Stomach smooth muscle (tissue), 2 donors: ENCODE data around the gene C19orf12.

Experiments
- H3K27ac ChIP-seq: one replicate; pipeline ENCODE4 v1.7.0; 2013; ENCODE audit warnings: mild to moderate bottlenecking, low read length, inconsistent platforms
- H3K27me3 ChIP-seq, 2 donors: one replicate each; pipeline ENCODE4 v1.7.0; 2013; ENCODE audit warnings: low read length in 2 of 2; ENCODE audit not compliant: insufficient read depth in 2 of 2, control insufficient read depth in 1 of 2
- H3K36me3 ChIP-seq, 2 donors: one replicate each; pipeline ENCODE4 v1.7.0; 2013; ENCODE audit warnings: low read length in 2 of 2; ENCODE audit not compliant: control insufficient read depth in 2 of 2, insufficient read depth in 2 of 2
- H3K4me1 ChIP-seq: one replicate; pipeline ENCODE4 v1.7.0; 2013; ENCODE audit warnings: low read length; ENCODE audit not compliant: control insufficient read depth, insufficient read depth
- H3K4me3 ChIP-seq, 2 donors: one replicate each; pipeline ENCODE4 v1.7.0; 2013; ENCODE audit warnings: low read length in 2 of 2
- H3K9ac ChIP-seq, 2 donors: one replicate each; pipeline ENCODE4 v1.7.0; 2013; ENCODE audit warnings: low read length in 2 of 2, mild to moderate bottlenecking in 1 of 2
- H3K9me3 ChIP-seq, 2 donors: one replicate each; pipeline ENCODE4 v1.7.0; 2013; ENCODE audit warnings: low read length in 2 of 2; ENCODE audit not compliant: control insufficient read depth in 2 of 2
- donor health status: healthy.
- donor health status: Pancreatic carcinoma.

C19orf12 gene

GRCh38 chr19:29708554-29709439 is 6.3 kb downstream of the C19orf12 start:
- peaks cover 14% of the 10 kb centered on the region for H3K4me1 ChIP-seq
- H3K9me3 ChIP-seq: no peaks in the 10 kb centered on the region
- H3K9ac ChIP-seq: peak overlapping the region in 1 of 2 donors; percentile 22
- H3K4me3 ChIP-seq: no peak overlapping the region
- peaks cover 0 to 21% of the 10 kb centered on the region in 2 donors for H3K36me3 ChIP-seq
- no peaks in the 10 kb centered on the region for H3K27me3 ChIP-seq
- H3K27ac ChIP-seq: no peak overlapping the region

GRCh38 chr19:29706635-29707034 is 8.4 kb downstream of the C19orf12 start:
- Histone ChIP-seq H3K36me3 (peaks cover 0 to 24% of the 10 kb centered on the region in 2 donors), H3K9ac (no peak overlapping the region)

GRCh38 chr19:29705706-29706105 is 9.4 kb downstream of the C19orf12 start:
- H3K36me3 ChIP-seq: peaks cover 0 to 24% of the 10 kb centered on the region in 2 donors

More at GRCh38 chr19:29706635-29707034, 8.4 kb downstream of the C19orf12 start:
- no peak overlapping the region for H3K4me3 ChIP-seq
- peaks cover 3% of the 10 kb centered on the region for H3K4me1 ChIP-seq
- no peaks in the 10 kb centered on the region for H3K27me3 ChIP-seq
- H3K9me3 ChIP-seq: no peaks in the 10 kb centered on the region
- no peak overlapping the region for H3K27ac ChIP-seq

GRCh38 chr19:29704562-29705558 is 10.2 kb downstream of the C19orf12 start:
- H3K27ac ChIP-seq: no peak overlapping the region
- peaks cover 3% of the 10 kb centered on the region for H3K4me1 ChIP-seq
- H3K9me3 ChIP-seq: no peaks in the 10 kb centered on the region
- no peak overlapping the region for H3K9ac ChIP-seq
- H3K36me3 ChIP-seq: peaks cover 0 to 24% of the 10 kb centered on the region in 2 donors
- H3K27me3 ChIP-seq: no peaks in the 10 kb centered on the region
- H3K4me3 ChIP-seq: no peak overlapping the region

More at GRCh38 chr19:29705706-29706105, 9.4 kb downstream of the C19orf12 start:
- peaks cover 3% of the 10 kb centered on the region for H3K4me1 ChIP-seq
- no peak overlapping the region for H3K9ac ChIP-seq
- no peaks in the 10 kb centered on the region for H3K9me3 ChIP-seq
- H3K4me3 ChIP-seq: no peak overlapping the region
- H3K27ac ChIP-seq: no peak overlapping the region
- H3K27me3 ChIP-seq: no peaks in the 10 kb centered on the region

- no peaks in the 10 kb centered on the region for H3K4me1 ChIP-seq
- H3K27ac ChIP-seq: no peak overlapping the region
- peaks cover 0 to 20% of the 10 kb centered on the region in 2 donors for H3K36me3 ChIP-seq
- H3K27me3 ChIP-seq: no peaks in the 10 kb centered on the region
- H3K9ac ChIP-seq: no peak overlapping the region
- H3K9me3 ChIP-seq: no peaks in the 10 kb centered on the region
- H3K4me3 ChIP-seq: no peak overlapping the region
Observed at GRCh38 chr19:29702963-29703320, 12.1 kb downstream of the C19orf12 start.

- Histone ChIP-seq H3K27me3 (no peaks in the 10 kb centered on the region), H3K27ac (no peak overlapping the region), H3K9ac (no peak overlapping the region), H3K9me3 (no peaks in the 10 kb centered on the region), H3K36me3 (peaks cover 0 to 18% of the 10 kb centered on the region in 2 donors), H3K4me3 (no peak overlapping the region), H3K4me1 (no peaks in the 10 kb centered on the region)
Observed at GRCh38 chr19:29702161-29702962, 12.7 kb downstream of the C19orf12 start.

GRCh38 chr19:29700498-29700897 is 14.6 kb downstream of the C19orf12 start:
- no peaks in the 10 kb centered on the region for H3K9me3 ChIP-seq
- H3K27ac ChIP-seq: no peak overlapping the region
- H3K27me3 ChIP-seq: no peaks in the 10 kb centered on the region
- H3K9ac ChIP-seq: no peak overlapping the region
- H3K36me3 ChIP-seq: peaks cover 0 to 9% of the 10 kb centered on the region in 2 donors
- H3K4me1 ChIP-seq: no peaks in the 10 kb centered on the region
- no peak overlapping the region for H3K4me3 ChIP-seq

GRCh38 chr19:29699861-29700260 is 15.2 kb downstream of the C19orf12 start:
- H3K9ac ChIP-seq: no peak overlapping the region

GRCh38 chr19:29697523-29698261 is 17.4 kb downstream of the C19orf12 start:
- no peak overlapping the region for H3K4me3 ChIP-seq
- no peak overlapping the region for H3K27ac ChIP-seq
- peaks cover 16% of the 10 kb centered on the region for H3K4me1 ChIP-seq
- H3K27me3 ChIP-seq: no peaks in the 10 kb centered on the region
- peaks cover 0 to 3% of the 10 kb centered on the region in 2 donors for H3K36me3 ChIP-seq
- no peak overlapping the region for H3K9ac ChIP-seq
- no peaks in the 10 kb centered on the region for H3K9me3 ChIP-seq

More at GRCh38 chr19:29699861-29700260, 15.2 kb downstream of the C19orf12 start:
- peaks cover 2% of the 10 kb centered on the region for H3K4me1 ChIP-seq
- no peaks in the 10 kb centered on the region for H3K27me3 ChIP-seq
- no peak overlapping the region for H3K27ac ChIP-seq
- no peak overlapping the region for H3K4me3 ChIP-seq
- no peaks in the 10 kb centered on the region for H3K9me3 ChIP-seq
- peaks cover 0 to 7% of the 10 kb centered on the region in 2 donors for H3K36me3 ChIP-seq
